Small intestine (tissue), 16 donors: ENCODE data around the gene AMDHD1. TPM values are rescaled to one million over a fixed set of nuclear protein-coding genes. Genes with fewer than 3 reads are reported as not detected.

Source experiments
- DNase-seq, 2 donors: peaks; one replicate each; pipeline versions ENCODE4 v3.0.0 to v3.0.0-alpha.2; 2013
- FAIRE-seq: peaks from 2 replicates; lab custom pipeline; 2012; peaks lifted over from hg19 to GRCh38; lab: Jason Lieb, UNC
- H3K27ac ChIP-seq, 3 donors: one replicate each; pipeline ENCODE4 v1.5.1; 2013; ENCODE audit warnings: low read length in 2 of 3, mild to moderate bottlenecking in 2 of 3, control low read depth in 1 of 3, inconsistent platforms in 1 of 3, low read depth in 1 of 3, moderate library complexity in 1 of 3
- H3K27me3 ChIP-seq, 3 donors: one replicate each; pipeline ENCODE4 v1.6.1; 2013; ENCODE audit warnings: low read length in 3 of 3, inconsistent platforms in 1 of 3; ENCODE audit not compliant: control insufficient read depth in 3 of 3, insufficient read depth in 3 of 3
- H3K36me3 ChIP-seq, 3 donors: one replicate each; pipeline ENCODE4 v1.6.1; 2013; ENCODE audit warnings: low read length in 3 of 3, inconsistent platforms in 1 of 3, low read depth in 1 of 3, mild to moderate bottlenecking in 1 of 3, moderate library complexity in 1 of 3; ENCODE audit not compliant: control insufficient read depth in 3 of 3, insufficient read depth in 2 of 3
- H3K4me1 ChIP-seq, 3 donors: one replicate each; pipeline ENCODE4 v1.6.1; 2013; ENCODE audit warnings: low read length in 2 of 3, inconsistent platforms in 1 of 3, low read depth in 1 of 3, mild to moderate bottlenecking in 1 of 3, moderate library complexity in 1 of 3; ENCODE audit not compliant: control insufficient read depth in 3 of 3, insufficient read depth in 2 of 3
- H3K4me3 ChIP-seq, 3 donors: one replicate each; pipeline ENCODE4 v1.5.1; 2013; ENCODE audit warnings: low read length in 3 of 3, control low read depth in 1 of 3, inconsistent platforms in 1 of 3, low read depth in 1 of 3, mild to moderate bottlenecking in 1 of 3, moderate library complexity in 1 of 3
- H3K9me3 ChIP-seq, 2 donors: one replicate each; pipeline ENCODE4 v1.6.1; 2013; ENCODE audit warnings: low read depth in 1 of 2, low read length in 1 of 2; ENCODE audit not compliant: control insufficient read depth in 2 of 2, insufficient read depth in 1 of 2
- WGBS, 3 donors: extraction: QIAGEN DNeasy Blood & Tissue Kit; methylation state at CpG; one replicate each; pipeline ENCODE4 v1.1.7; 2013; 5-methylcytosine and 5-hydroxymethylcytosine counted together
- long read RNA-seq, 10 donors: transcript quantifications; one replicate each; lab custom pipeline, GENCODE V29; 2026
- polyA plus RNA-seq, 4 donors: library from polyadenylated mRNA; stranded (reverse) in 3 of 4; unstranded in 1 of 4; fragments of 200-250 nt in 3 of 4; fragments of 120-200 nt in 1 of 4; gene quantifications; one replicate each; pipeline versions ENCODE4 v1.2.1 to v1.2.3, GENCODE V29; 2013
- donor health status: healthy with polysubstance abuse.
- donor health status: control.
- donor health status: control.
- donor health status: Bipolar disorder and iron deficiency.
- donor health status: healthy.

The AMDHD1 gene, protein sequence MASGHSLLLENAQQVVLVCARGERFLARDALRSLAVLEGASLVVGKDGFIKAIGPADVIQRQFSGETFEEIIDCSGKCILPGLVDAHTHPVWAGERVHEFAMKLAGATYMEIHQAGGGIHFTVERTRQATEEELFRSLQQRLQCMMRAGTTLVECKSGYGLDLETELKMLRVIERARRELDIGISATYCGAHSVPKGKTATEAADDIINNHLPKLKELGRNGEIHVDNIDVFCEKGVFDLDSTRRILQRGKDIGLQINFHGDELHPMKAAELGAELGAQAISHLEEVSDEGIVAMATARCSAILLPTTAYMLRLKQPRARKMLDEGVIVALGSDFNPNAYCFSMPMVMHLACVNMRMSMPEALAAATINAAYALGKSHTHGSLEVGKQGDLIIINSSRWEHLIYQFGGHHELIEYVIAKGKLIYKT
- polyA plus RNA-seq, result 10 to 100 TPM in 1 of 4 donors, under 1 TPM in 3; 0.61 to 10.9 (median 0.85) TPM
- long read RNA-seq, donor 1, partial matches to known transcripts, result 0 of 3 reads
- long read RNA-seq, donor 1, other reads (novel, unspliced or antisense), result 0 of 3 reads
- long read RNA-seq, donor 2, result 0 reads
- long read RNA-seq, donor 3, partial matches to known transcripts, result 0 of 2 reads
- long read RNA-seq, donor 3, other reads (novel, unspliced or antisense), result 0 of 2 reads
- long read RNA-seq, donor 4, result 0 reads
- long read RNA-seq, donor 5, result 0 reads
- long read RNA-seq, donor 6, partial matches to known transcripts, result 0 of 1 reads
- long read RNA-seq, donor 6, other reads (novel, unspliced or antisense), result 0 of 1 reads
- long read RNA-seq, donor 7, result 0 reads
- long read RNA-seq, donor 8, result 0 reads
- long read RNA-seq, donor 9, result 0 reads
- long read RNA-seq, donor 10, partial matches to known transcripts, result 0 of 1 reads
- long read RNA-seq, donor 10, other reads (novel, unspliced or antisense), result 0 of 1 reads

DNA sequence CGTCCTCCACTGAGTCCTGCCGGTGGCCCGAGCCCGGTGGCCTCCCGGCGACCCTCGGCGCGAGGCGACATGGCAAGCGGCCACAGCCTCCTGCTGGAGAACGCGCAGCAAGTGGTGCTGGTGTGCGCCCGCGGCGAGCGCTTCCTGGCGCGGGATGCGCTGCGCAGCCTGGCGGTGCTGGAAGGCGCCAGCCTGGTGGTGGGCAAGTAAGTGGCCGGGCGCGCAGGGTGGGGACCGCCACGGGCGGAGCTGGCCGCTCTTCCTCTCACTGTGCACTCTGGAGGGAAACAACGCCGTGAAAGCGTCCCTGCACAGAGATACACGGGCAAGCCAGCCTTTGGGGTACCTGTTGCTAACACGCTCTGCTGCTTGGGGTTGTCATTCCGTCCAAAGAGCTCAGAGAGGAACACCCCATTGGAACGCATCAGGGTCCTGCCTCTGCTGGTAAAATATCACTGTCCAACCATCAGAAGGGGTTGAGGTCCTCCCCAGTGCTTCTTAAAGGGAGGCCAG, at the start of gene AMDHD1:
Gene AMDHD1 (plus strand): TSS at position 2 of the 513 bp plus-strand sequence. CDS start 68 bp downstream, at position 70.
- Histone ChIP-seq H3K4me1 (peaks cover 0 to 5% (median 0%) of the 10 kb centered on the region in 3 donors), H3K27ac (peak within 1 kb of the TSS; percentile 76 to 93 (median 81)), H3K27me3 (peaks cover 0 to 7% (median 0%) of the 10 kb centered on the region in 3 donors), H3K36me3 (no peaks in the 10 kb centered on the region), H3K9me3 (no peaks in the 10 kb centered on the region), H3K4me3 (peak within 1 kb of the TSS; percentile 82 to 88 (median 87))
- 0 to 1% (median 1%) methylated on average over 32 to 38 of the region's 38 CpGs for WGBS, 3 donors
- DNase-seq (peak; percentile 40 to 85), FAIRE-seq (no peak)

DNA sequence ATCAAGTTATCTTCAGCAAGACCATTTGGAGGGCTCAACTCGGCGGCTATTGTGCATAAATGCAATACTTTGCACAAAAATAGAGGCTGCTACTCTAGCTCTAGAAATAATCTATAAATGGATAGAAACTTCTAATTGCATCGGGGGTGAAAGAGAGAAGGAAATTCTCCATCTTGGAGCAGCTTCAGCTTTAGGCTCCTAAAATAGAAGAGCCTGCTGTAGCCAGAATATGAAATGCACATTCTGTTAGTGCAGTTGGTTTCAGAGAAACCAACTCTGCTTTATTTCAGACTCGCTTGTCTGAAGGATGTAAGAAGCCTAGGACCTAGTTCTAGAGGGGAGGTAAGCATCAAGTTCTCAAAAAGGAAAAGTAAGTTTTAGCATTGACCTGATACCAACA, 46.3 kb upstream of the AMDHD1 start:
- WGBS, 3 donors, result 90 to 95% (median 91%) methylated on average over 4 of the region's 4 CpGs
- DNase-seq (no peak), FAIRE-seq (no peak)
- H3K36me3 ChIP-seq, result no peaks in the 10 kb centered on the region
- no peak overlapping the region for H3K4me3 ChIP-seq
- no peaks in the 10 kb centered on the region for H3K4me1 ChIP-seq
- no peak overlapping the region for H3K27ac ChIP-seq
- H3K27me3 ChIP-seq, result peaks cover 0 to 7% (median 1%) of the 10 kb centered on the region in 3 donors
- no peaks in the 10 kb centered on the region for H3K9me3 ChIP-seq

DNA sequence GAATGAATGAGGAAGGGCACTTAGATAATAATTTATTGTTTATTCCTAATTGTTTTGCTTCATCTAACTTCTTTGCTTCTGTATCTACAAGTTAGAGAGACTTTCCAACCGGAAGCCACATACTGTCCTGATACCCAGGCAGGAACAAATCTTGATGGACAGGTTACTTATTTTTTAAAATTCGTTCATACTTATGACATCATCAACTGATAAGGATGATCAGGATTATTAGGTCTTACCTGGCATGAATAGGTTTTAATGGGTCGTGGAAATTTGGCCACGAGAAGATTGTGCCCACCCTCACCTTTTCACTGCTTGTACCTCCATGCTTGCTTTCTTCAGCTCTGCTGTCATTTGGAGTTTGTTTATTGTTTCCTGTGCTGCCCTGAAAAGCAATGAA, 45.0 kb upstream of the AMDHD1 start:
- Histone ChIP-seq H3K4me1 (no peaks in the 10 kb centered on the region), H3K9me3 (no peaks in the 10 kb centered on the region), H3K4me3 (no peak overlapping the region), H3K27ac (no peak overlapping the region), H3K36me3 (no peaks in the 10 kb centered on the region), H3K27me3 (peaks cover 0 to 7% (median 1%) of the 10 kb centered on the region in 3 donors)
- 47 to 55% (median 55%) methylated on average over 4 of the region's 4 CpGs for WGBS, 3 donors
- DNase-seq (no peak), FAIRE-seq (no peak)

DNA sequence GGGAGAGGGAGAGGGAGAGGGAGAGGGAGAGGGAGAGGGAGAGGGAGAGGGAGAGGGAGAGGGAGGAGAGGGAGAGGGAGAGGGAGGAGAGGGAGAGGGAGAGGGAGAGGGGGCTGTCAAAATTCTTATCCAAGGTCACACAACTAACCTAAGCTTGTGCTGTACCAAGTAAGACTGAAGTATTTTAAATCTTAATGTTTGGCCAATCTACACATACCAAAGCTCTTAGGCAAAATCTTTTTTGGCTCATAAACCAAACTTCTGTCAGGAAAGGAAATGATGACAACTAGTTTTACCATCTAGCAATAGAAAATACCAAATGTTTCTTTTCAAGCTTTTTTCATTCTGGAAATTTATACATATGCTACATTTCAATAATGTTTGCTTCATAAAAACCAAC, 34.6 kb upstream of the AMDHD1 start:
- peaks cover 0 to 3% of the 10 kb centered on the region in 2 donors for H3K9me3 ChIP-seq
- H3K36me3 ChIP-seq, result no peaks in the 10 kb centered on the region
- peaks cover 0 to 6% (median 0%) of the 10 kb centered on the region in 3 donors for H3K27me3 ChIP-seq
- no peak overlapping the region for H3K4me3 ChIP-seq
- no peak for FAIRE-seq
- no peaks in the 10 kb centered on the region for H3K4me1 ChIP-seq
- DNase-seq, result no peak
- no peak overlapping the region for H3K27ac ChIP-seq

DNA sequence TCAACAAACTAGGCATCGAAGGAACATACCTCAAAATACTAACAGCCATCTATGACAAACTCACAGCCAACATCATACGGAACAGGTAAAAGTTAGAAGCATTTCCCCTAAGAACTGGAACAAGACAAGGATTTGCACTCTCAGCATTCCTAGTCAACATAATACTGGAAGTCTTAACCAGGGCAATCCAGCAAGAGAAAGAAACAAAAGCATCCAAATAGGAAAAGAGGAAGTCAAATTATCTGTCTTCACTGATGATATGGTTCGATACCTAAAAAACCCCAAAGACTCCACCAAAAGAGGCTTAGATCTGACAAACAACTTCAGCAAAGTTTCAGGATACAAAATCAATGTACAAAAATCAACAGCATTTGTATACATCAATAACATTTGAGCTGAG, 33.3 kb upstream of the AMDHD1 start:
- H3K36me3 ChIP-seq, result no peaks in the 10 kb centered on the region
- H3K9me3 ChIP-seq, result peaks cover 0 to 3% of the 10 kb centered on the region in 2 donors
- H3K27me3 ChIP-seq, result no peaks in the 10 kb centered on the region
- WGBS, 3 donors, result 88 to 95% (median 91%) methylated on average over 3 of the region's 3 CpGs
- H3K27ac ChIP-seq, result no peak overlapping the region
- DNase-seq (no peak), FAIRE-seq (no peak)
- no peak overlapping the region for H3K4me3 ChIP-seq
- H3K4me1 ChIP-seq, result no peaks in the 10 kb centered on the region

- Histone ChIP-seq H3K36me3 (no peaks in the 10 kb centered on the region), H3K27me3 (peaks cover 0 to 6% (median 0%) of the 10 kb centered on the region in 3 donors), H3K27ac (no peak overlapping the region), H3K4me1 (no peaks in the 10 kb centered on the region), H3K9me3 (no peaks in the 10 kb centered on the region), H3K4me3 (no peak overlapping the region)
- DNase-seq, result peak; percentile 57 to 66
- FAIRE-seq, result no peak
- 16 to 24% (median 19%) methylated on average over 7 of the region's 7 CpGs for WGBS, 3 donors
These were observed 24.7 kb upstream of the AMDHD1 start for GRCh38 chr12:95918194-95918993.

GRCh38 chr12:95919110-95919509, 24.0 kb upstream of the AMDHD1 start:
- FAIRE-seq (no peak), DNase-seq (no peak)
- 82 to 87% (median 85%) methylated on average over 6 of the region's 6 CpGs for WGBS, 3 donors
- Histone ChIP-seq H3K27ac (no peak overlapping the region), H3K27me3 (peaks cover 0 to 6% (median 0%) of the 10 kb centered on the region in 3 donors), H3K36me3 (no peaks in the 10 kb centered on the region), H3K9me3 (no peaks in the 10 kb centered on the region), H3K4me3 (no peak overlapping the region), H3K4me1 (no peaks in the 10 kb centered on the region)
